HG02623 (cell line): ENCODE data around the gene TBX4.
"Not testable (repeated sequence)": the region's sequence is repeated elsewhere in the genome, so short reads cannot be mapped to it uniquely, and the experiment has no call there.

Experiments
- ATAC-seq: cut with Tn5 transposase; IDR thresholded peaks from one replicate; pipeline ENCODE4 v1.9.1; 2021; ENCODE audit warnings: moderate library complexity; ENCODE audit not compliant: unreplicated experiment

The TBX4 gene

DNA sequence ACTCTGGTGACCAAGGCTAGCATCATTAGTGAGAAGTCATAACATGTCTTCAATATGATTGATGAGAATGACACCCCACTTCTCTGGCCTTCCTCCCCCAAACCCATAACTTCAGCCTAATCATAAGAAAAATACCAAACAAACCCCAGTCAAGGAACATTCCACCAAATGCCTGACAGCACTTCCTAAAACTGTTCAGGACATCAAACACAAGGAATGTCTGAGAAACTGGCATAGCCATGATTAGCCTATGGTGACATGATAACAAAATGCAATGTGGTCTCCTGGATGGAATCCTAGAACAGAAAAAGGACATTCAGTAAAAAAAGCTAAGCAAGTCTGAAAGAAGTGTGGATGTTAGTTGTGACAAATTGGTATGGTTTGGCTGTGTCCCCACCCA lies 24.7 kb upstream of the TBX4 start:
- no peak for ATAC-seq

DNA sequence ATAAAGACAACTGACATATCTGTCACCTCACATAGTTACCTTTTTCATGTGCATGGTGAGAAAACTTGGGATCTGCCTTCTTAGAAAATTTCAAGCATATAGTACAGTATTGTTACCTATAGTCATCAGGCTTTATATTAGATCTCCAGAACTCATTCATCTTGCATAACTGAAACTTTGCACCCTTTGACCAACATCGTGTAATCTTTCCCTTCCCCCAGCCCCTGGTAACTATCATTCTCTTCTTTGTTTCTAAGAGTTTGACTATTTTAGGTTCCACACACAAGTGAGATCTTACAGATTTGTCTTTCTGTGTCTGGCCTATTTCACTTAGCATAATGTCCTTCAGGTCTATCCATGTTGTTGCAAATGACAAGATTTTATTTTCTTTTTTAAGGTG lies 22.9 kb upstream of the TBX4 start:
- ATAC-seq: no peak

DNA sequence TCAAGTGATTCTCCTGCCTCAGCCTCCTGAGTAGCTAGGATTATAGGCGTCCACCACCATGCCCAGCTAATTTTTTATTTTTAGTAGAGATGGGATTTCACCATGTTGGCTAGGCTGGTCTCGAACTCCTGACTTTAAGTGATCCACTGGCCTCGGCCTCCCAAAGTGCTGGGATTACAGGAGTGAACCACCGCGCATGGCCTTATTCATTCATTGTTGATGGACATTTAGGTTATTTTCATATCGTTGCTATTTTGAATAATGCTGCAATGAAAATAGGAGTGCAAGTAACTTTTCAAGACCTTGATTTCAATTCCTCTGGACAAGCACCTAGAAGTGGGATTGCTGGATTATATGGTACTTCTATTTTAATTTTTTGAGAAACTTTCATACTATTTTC lies 22.4 kb upstream of the TBX4 start:
- not testable (repeated sequence) for ATAC-seq

DNA sequence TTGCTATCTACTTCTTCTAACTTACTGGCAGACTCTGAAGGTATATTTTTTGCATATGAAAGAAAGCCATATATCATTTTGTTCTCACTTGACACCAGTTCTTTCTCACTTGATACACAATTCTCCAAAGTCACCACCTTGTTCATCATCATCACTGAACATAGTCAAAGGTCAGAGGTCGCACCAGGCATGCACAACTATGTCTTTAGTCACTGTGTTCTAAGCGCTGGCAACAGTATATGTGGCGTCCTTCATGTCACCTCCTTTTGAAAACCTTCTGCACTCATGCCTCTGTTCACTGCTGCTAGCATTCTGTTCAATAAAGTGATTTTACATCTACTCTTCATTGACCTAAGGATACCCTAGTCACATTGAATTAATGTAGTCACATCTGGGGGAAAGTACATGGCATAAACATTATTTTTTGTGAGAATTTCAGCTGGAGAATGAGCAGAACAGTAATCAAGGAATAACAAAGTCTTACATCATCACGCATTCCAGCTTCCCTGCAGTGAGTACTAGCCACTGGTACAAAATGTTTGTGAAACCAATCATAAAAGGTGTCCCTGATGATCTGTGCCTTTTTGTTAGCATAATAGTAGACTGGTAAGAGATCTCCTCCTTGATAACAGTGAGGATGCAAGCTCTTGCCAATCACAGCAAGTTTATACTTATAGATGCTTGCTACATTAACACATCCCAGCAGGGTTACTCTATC lies 20.5 kb upstream of the TBX4 start:
- no peak for ATAC-seq

DNA sequence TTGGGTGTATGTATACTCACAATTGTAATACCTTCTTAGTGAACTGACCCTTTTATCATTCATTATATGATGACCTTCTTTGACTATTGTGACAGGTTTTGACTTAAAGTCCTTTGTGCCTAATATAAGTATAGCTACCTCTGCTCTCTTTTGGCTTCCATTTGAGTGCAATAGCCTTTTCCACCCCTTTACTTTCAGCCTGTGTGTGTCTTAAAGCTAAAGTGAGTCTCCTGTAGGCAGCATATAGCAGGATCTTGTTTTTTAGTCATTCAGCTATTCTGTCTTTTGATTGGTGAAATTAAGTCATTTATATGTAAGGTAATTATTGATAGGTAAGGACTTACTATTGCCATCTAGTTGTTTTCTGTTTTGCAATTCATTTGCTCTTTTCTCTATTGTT lies 15.9 kb upstream of the TBX4 start:
- no peak for ATAC-seq

DNA sequence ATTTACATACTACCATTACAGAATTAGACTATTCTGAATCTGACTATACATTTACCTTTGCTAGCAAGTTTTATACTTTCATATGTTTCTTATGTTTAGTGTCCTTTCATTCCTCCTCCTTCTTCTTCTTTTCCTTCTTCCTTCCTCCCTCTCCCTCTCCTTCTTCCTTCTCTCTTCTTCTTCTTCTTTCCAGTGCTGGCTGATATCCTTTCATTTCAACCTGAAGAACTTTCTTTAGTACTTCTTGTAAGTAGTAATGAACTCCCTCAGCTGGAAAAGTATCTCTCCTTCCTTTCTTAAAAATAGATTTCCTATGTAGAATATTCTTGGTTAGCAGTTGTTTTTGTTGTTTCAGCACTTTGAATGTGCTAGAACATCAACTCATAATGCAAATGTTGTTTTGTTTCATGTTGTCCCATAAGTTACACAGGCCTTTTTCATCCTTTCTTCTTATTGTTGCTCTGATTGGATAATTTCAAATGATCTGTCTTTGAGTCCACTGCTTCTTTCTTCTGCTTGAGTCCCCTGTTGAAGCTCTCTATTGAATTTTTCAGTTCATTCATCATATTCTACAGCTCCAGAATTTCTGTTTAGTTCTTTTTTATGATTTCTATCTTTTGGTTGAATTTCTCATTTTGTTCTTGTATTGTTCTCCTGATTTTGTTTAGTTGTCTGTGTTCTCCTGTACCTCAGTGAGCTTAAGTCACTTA lies 15.1 kb upstream of the TBX4 start:
- no peak for ATAC-seq

DNA sequence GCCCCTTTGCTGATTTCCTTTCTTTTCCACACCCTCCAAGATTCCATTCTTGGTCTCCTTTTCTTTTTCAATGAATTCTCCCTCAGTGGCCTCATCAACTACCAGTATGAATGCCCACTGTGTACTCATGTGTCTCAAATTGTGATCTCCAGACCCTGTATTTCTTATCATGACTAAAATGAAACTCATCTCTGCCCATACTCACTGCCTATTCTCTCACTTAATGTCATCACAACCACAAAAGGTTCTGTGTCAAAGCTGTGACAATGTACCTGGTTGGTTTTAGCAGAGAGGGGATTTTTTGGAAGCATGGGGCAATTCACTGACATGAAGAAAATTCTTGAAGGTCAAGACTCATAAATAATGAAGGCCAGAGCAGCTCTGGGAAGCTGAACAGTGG lies 11.5 kb upstream of the TBX4 start:
- no peak for ATAC-seq

DNA sequence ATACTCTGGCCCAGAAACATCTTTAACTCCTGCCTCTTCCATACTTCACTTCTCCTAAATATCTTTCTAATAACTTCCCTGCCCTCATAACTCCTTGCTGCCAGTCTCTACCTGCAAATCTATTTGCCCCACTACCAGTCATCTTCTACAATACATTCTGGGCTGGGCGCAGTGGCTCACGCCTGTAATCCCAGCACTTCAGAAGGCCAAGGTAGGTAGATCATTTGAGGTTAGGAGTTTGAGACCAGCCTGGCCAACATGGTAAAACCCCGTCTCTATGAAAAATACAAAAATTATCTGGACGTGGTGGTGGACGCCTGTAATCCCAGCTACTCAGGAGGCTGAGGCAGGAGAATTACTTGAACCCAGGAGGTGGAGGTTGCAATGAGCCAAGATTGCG lies 10.7 kb upstream of the TBX4 start:
- ATAC-seq: not testable (repeated sequence)

DNA sequence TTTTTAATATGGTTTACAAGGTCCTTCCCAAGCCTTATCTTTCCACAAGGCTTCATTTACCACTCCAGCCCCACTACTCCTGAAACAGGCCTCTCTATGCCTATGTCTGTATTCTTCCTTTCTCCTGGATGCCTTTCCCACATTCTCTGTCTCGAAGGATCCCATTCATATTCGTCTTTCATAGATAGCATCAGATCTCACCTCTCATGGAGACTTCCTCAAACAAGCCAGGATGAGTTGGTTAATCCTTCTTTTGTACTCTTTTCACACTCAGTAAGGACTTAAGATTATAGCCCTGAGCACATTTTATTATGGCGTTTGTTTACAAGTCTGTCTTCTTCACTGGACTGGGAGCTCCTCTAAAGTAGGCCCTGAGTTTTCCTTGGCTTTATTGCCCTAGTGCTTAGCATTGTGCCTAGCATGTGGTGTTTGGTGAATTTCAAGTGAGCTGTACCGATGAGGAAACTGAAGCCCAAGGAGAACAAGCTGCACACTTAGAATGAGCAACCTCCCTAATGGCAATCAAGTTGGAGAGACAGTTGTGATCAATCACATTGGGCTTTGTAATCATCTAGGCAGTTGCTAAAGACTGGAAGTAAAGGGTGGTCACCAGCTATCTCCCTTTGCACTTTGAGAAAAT lies 10.0 kb upstream of the TBX4 start:
- ATAC-seq: no peak

DNA sequence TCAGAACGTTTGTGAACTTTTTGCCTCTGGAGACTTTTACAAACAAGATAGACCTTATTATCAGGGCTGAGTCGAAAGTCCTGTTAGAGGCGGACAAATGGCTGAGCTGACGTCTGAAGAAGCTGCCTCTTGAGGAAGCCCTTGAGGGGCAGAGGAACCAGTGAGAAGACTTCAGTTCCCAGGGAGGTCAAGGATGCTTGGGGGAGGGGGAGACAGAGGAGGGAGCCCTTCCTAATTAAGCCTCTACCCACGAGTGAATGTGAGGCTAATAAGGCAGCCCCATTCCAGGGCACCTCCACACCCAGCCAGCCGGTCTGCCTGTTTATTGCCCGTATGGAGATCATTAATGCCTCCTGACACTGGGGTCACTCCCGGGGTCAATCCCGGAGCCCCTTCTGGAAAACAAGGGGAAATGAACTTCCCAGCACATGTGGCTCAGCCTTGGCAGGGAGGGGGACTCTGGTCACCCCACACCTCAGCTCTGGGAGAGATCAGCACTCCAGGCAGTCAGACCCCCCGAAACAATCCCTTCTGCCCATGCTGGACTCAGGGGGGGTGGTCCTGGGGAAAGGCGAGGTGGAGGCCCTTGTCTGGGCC lies 9.2 kb upstream of the TBX4 start:
- ATAC-seq: no peak

DNA sequence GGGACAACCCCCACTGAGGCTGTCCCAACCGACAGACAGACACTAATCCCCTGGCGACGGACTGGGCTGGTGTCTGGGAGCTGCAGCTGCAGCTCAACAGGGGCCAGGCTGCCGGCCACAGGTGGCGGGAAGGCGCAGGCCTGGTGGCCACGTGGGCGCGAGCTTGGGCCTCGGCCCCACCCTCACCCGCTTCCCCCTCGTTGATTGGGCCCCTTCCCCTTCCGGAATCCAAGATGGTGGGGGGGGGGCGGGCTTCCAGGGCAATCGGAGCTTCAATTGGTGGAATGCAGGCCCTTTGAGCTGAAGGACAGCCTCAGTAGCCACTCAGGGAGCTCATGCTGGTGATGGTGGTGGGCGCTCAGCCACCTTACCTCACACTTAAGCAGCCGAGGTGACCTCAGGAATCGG lies 8.7 kb upstream of the TBX4 start:
- no peak for ATAC-seq

DNA sequence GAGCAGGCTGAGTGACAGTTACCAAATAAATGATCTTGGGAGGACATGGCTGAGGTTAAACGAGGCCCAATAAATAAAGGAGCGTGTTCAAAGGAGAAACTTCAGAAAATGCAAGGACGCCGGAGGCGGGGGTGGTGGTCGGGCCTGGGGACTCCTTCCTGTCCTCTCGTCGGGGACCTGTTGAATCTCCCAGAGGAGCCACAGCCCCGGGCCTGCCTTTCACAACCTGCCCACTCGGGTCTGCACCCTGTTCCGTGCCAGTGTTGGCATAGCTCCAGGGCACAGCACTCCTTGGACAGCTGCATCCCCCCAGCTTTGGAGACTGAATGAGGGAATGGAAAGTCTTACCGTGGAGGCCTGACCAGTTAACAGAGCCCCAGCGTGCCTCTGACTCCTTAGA lies 8.1 kb upstream of the TBX4 start:
- no peak for ATAC-seq

DNA sequence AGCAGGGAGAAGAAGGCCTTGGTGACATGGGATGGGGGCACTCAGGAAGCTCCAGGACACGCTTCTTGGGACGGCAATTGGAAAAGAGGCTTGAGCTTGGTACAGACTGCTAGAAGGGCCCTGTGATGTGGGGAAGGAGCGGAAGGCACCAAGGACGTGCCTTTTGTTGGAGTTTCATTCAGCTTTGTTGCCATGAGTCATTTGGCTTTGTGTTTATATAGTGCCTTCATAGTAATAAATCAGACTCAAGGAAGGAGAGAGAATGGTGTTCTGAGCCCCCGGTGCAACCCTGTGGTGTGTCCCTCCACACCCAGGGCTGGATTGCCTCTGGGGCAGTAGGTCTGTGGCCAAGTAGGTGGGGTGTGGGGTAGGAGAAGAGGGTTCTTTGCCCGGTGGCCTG lies 7.4 kb upstream of the TBX4 start:
- ATAC-seq: no peak

DNA sequence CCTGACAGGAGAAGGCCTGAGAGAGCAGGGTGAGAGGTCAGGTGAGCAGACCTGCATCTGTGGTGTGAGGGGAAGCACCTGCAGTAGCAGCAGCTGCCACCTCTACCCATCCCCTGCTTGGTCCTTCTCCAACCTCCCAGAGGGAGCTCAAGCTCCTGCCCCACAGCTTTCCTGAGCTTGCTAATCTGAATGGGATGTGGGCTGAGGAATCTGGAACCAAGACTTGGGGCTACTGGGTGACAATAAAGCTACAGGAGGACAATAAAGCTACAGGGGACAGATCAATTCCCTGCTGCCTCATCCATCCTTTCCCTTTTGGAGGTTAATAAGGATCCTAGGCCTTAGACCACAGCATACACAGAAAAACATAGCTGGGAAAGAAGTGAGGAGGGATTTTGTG lies 4.9 kb upstream of the TBX4 start:
- ATAC-seq: no peak

DNA sequence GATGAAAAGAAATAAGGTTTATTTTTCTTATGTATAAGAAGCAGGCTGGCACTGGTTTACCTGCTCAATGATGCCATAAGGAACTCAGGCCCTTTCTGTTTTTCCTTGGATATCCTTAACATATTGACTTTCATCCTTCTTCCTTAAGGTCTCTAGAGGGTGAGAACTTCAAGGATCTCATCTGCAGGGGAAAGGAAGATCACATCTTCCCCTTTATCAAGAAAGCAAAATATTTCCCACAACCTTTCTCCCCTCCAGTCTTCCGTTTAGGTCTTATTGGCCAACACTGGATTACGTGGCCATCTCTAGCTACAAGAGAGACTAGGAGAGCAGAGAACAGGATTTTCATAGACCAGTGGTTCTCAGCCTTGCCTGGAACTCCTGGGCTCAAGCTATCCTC lies 4.2 kb upstream of the TBX4 start:
- no peak for ATAC-seq

DNA sequence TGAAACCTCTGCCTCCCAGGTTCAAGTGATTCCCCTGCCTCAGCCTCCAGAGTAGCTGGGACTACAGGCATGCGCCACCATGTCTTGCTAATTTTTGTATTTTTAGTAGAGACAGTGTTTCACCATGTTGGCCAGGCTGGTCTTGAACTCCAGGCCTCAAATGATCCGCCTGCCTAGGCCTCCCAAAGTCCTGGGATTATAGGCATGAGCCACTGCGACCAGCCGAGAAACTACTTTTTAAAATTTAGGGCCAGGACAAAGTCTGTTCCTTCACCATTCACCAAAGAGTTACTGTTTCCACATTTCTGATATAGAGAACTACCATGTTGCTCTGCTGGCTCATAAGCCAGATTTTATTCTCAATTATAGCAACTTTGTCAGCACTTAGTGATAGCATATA lies 3.1 kb upstream of the TBX4 start:
- ATAC-seq: not testable (repeated sequence)

DNA sequence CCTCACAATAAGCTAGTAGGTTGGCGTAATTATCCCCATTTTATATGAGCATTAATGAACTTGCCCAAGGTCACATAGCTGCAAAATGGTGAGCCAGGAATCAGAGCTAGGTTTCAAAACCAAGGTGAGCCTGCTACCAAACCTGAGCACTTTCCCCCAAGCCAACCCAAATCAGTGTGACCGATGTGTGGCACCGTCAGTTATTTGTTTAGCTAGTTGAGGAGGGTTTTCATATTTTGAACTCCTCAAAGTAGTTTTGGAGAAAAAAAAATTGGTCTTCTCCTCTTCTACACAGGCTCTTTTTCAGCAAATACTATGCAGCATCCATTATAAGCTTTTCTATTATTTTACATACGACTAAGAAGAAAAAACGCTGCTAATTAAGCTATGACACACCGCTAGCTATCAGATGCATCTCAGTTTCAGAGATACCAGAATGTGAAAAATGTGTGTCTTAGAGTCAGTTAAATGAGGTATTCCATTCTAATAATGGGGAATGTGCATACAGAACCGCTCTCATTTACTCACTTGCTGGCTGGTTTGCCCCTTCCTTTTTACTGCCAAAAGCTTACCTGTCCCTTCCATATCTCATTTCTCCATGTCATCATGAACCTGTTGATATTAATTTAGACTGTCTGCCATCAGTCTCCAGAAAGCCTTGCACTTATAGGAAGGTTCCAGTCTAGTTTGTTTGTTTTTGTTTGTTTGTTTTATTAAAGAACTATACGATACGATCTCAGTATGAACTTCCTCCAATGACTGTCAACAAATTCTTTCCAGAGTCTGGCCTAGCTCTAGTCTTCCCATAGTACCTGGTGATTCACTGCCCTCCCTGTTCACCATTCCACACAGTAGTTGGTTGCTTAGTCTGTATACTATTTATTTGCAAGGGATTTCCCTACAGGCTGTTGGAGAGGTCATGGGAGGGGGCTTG lies 2.2 kb upstream of the TBX4 start:
- ATAC-seq: no peak

DNA sequence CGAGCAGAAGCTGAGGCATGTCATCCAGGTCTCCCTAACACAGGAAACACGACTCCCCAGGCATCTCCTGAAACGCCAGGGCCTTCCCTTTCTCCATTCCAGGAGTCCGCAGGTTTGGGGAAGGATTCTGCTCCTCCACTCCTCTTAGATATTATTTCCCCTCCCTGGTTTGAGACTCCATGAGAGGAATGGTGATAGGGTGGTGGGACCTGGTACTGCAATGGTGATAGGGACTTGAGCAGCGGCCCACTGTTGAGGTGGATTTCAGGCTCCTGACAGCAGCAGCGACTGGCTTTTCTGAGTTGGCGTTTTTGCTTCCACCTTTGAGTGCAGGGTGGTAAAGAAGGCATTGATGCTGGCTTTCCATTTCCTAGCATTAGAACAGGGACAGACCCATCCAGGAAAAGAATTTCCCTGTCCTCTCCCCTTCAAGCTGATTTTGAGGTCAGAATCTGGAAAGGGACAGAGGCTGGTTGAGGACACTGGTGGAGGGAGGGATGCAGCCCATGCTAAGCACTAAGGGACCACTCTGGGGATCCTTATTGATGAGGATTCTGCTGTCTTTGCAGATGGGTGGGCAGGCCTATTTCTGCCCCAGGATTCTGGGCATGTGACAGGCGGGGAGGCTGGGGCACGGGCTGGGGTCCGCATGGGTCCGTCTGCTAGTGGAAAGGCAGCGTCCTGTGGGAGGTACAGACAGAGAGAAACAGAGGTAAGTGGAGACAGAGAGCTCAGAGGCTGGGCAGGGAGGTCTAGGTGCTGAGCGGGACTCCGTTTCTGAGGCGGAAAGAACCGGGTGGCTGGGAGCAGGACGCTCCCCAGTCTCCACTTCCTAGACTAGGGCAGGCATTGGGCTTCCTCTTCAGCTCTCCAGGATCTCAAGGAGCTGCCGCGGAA lies 1.3 kb upstream of the TBX4 start:
- ATAC-seq: no peak

DNA sequence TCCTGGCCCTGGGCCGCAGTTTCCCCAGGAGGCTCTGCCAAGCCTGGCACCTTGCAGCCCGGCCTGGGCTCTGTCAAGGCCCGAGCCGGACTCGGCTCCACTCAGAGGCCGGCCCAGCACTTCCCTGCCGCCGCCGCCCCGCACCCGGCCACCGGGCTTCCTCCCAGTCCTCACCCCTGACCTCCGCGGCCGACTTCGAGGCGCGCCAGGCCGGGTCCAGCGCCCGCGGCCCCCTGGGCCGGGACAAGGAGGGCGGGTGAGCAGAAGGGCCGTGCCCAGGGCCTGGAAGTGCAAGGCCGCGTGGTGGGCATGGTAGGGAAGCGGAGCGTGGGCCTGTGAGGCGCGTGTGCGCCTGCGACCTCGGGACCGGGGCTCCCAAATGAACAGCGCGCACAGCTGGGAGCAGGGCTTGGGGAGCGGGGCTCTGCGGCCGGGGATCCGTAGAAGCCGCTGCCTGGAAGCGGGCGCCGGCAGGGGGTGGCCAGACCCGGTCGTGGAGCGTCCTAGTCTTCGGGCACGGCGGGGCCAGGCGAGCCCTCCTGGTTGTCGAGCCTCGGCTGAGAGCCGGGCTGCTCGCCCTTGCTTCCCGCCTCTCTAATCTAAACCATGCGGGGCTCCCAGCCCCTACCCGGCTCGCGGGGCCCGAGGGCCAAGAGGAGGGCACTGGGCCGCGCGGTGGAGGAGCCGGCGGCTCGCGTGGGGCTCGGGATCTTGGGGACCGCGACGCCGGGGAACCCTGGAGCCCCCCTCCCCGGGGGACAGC lies 503 bp upstream of the TBX4 start:
- ATAC-seq: no peak
